Heart right ventricle (tissue), 16 donors: ENCODE results near the gene NFE2. TPM values are rescaled to one million over a fixed set of nuclear protein-coding genes. Genes with fewer than 3 reads are reported as not detected.

ENCODE experiments used
- ATAC-seq, 8 donors: fragments of 200-7000 bp; cut with Tn5 transposase; one replicate each; pipeline ENCODE4 v1.9.1; 2020; ENCODE audit warnings: mild to moderate bottlenecking in 8 of 8, moderate library complexity in 8 of 8, moderate number of reproducible peaks in 1 of 8
- DNase-seq, 2 donors: peaks; one replicate each; pipeline ENCODE4 v3.0.0-alpha.2; 2020
- H3K27ac ChIP-seq, 10 donors: fragments of 200-600 bp; sonication (generic) in 2 of 10; one replicate each; pipeline versions ENCODE4 v1.5.0 to v1.8.0; 2020 to 2022; ENCODE audit warnings: mild to moderate bottlenecking in 3 of 10
- H3K27me3 ChIP-seq, 7 donors: fragments of 200-600 bp; one replicate each; pipeline ENCODE4 v1.8.0; 2021 to 2022; ENCODE audit warnings: mild to moderate bottlenecking in 2 of 7
- H3K36me3 ChIP-seq, 9 donors: fragments of 200-600 bp; sonication (generic) in 1 of 9; one replicate each; pipeline versions ENCODE4 v1.5.0 to v1.8.0; 2020 to 2022; ENCODE audit warnings: mild to moderate bottlenecking in 2 of 9
- H3K4me1 ChIP-seq, 9 donors: fragments of 200-600 bp; sonication (generic) in 1 of 9; one replicate each; pipeline versions ENCODE4 v1.5.0 to v1.8.0; 2020 to 2022; ENCODE audit warnings: mild to moderate bottlenecking in 4 of 9
- H3K4me3 ChIP-seq, 10 donors: fragments of 200-600 bp; sonication (generic) in 2 of 10; one replicate each; pipeline versions ENCODE4 v1.5.0 to v1.8.0; 2020 to 2022; ENCODE audit warnings: mild to moderate bottlenecking in 7 of 10, moderate library complexity in 2 of 10
- H3K9me3 ChIP-seq, 11 donors: fragments of 200-600 bp in 10 of 11; sonication (generic) in 2 of 11; one replicate each; pipeline versions ENCODE4 v1.5.0 to v1.8.0; 2013 to 2022; ENCODE audit warnings: mild to moderate bottlenecking in 2 of 11, control low read depth in 1 of 11, moderate library complexity in 1 of 11
- CTCF ChIP-seq, 9 donors: fragments of 200-600 bp; sonication (generic) in 2 of 9; IDR thresholded peaks; one replicate each; pipeline versions ENCODE4 v1.5.0 to v1.8.0; 2021 to 2022; ENCODE audit warnings: antibody characterized with exemption in 9 of 9, mild to moderate bottlenecking in 5 of 9, moderate library complexity in 1 of 9
- WGBS, 2 donors: extraction: QIAGEN DNeasy Blood & Tissue Kit; methylation state at CpG; one replicate each; pipeline ENCODE4 v1.1.7; 2013; ENCODE audit warnings: inconsistent platforms in 1 of 2; 5-methylcytosine and 5-hydroxymethylcytosine counted together
- intact Hi-C, 10 donors: fragments of 100-400 bp; cut with DNase I; formaldehyde crosslinking; loops; one replicate each; pipeline versions ENCODE4 v1.11.1 to v1.14.2; 2022
- polyA plus RNA-seq, 2 donors: library from polyadenylated mRNA; stranded (reverse); fragments of 200-250 nt; gene quantifications; one replicate each; pipeline ENCODE4 v1.2.3, GENCODE V29; 2013
- total RNA-seq, 10 donors: library from RNA; stranded (reverse); fragmentation: NEBNext Ultra II Directional in 3 of 10; extraction: Animal tissue kit (Norgen Biotek cat#: 25700) in 3 of 10; gene quantifications; one replicate each; pipeline versions ENCODE4 v1.2.1 to v1.2.4, GENCODE V29; 2021 to 2023
- donor health status: Arrhythmogenic right ventricular cardiomyopathy.
- donor health status: ischemic (EF 13 %, LVEDD 7.1; RV severe dilation, severe dysfunction).
- donor health status: healthy with polysubstance abuse.
- donor health status: DM: no; HTN: yes; CAD: no.
- donor health status: DM: no; HTN: no; CAD: no.
- donor health status: ischemic (EF 25% LVEDD 6.9; RV normal size, moderate dysfunction).
- donor health status: ischemic (EF 25% LVEDD 5.7; RV mildly dilated, moderate dysfunction).
- donor health status: healthy.
- donor health status: DM: yes; HTN: yes; CAD: no.
- donor health status: Ischemic cardiomyopathy.
- donor health status: ischemic (EF 35%, LVEDD 5.7; RV mildly dilated, moderate dysfunction).
- donor health status: nonischemic (EF 11% LVEDD 7.7; RV severe dilation, severe dysfunction).
- donor health status: DM: yes; HTN: yes; CAD: no.
- donor health status: PGD.
- donor health status: ischemic (EF 29% LVEDD 5.4; RV normal size, mild dysfunction).
- donor health status: nonischemic (EF 23%, LVEDD 6.1; RV moderate dilation, normal function).

Gene NFE2
- total and polyA plus RNA-seq, 12 donors: 0.17 to 1.4 (median 0.50) TPM; not detected in 2

- Histone ChIP-seq H3K4me3 (peak overlapping the region in 1 of 10 donors; percentile 49), H3K27ac (peak overlapping the region in 1 of 10 donors; percentile 76), H3K36me3 (no peaks in the 10 kb centered on the region), H3K9me3 (no peaks in the 10 kb centered on the region), H3K4me1 (peaks cover 0 to 47% (median 8%) of the 10 kb centered on the region in 9 donors), H3K27me3 (peaks cover 7 to 49% (median 31%) of the 10 kb centered on the region in 7 donors)
- intact Hi-C loops: no loop called here
- 76 to 94% methylated on average over 1 of the region's 1 CpG for WGBS, 2 donors
- no peak for TF ChIP-seq CTCF (IDR thresholded peaks at IDR 0.05)
- DNase-seq (no peak), ATAC-seq (no peak)
These were observed 723 bp upstream of the NFE2 start for GRCh38 chr12:54301428-54302048.

GRCh38 chr12:54300225-54300731, 537 bp downstream of the NFE2 start:
- H3K27ac ChIP-seq: peak overlapping the region in 2 of 10 donors; percentile 4 to 76
- intact Hi-C loops: no loop called here

GRCh38 chr12:54299515-54300224, 1.1 kb downstream of the NFE2 start:
- peaks cover 0 to 40% (median 7%) of the 10 kb centered on the region in 9 donors for H3K4me1 ChIP-seq
- H3K4me3 ChIP-seq: peak overlapping the region in 1 of 10 donors; percentile 49
- no peaks in the 10 kb centered on the region for H3K9me3 ChIP-seq
- no peak for TF ChIP-seq CTCF (IDR thresholded peaks at IDR 0.05)
- H3K27me3 ChIP-seq: peaks cover 7 to 48% (median 31%) of the 10 kb centered on the region in 7 donors
- intact Hi-C loops: loop anchor here in 4 of 10 donors (10.0 kb wide), 1 partner anchor 65 kb away; the partner anchor contains the start of gene GPR84 (in 4 of the 4)
- H3K36me3 ChIP-seq: no peaks in the 10 kb centered on the region
- peak overlapping the region in 2 of 10 donors; percentile 4 to 76 for H3K27ac ChIP-seq
- ATAC-seq: no peak
- DNase-seq: no peak
- 68 to 75% methylated on average over 8 of the region's 8 CpGs for WGBS, 2 donors

More at GRCh38 chr12:54300225-54300731, 537 bp downstream of the NFE2 start:
- DNase-seq (no peak), ATAC-seq (no peak)
- H3K9me3 ChIP-seq: no peaks in the 10 kb centered on the region
- no peak for TF ChIP-seq CTCF (IDR thresholded peaks at IDR 0.05)
- H3K4me3 ChIP-seq: peak overlapping the region in 6 of 10 donors; percentile 29 to 49 (median 34)
- H3K36me3 ChIP-seq: no peaks in the 10 kb centered on the region
- peaks cover 7 to 49% (median 31%) of the 10 kb centered on the region in 7 donors for H3K27me3 ChIP-seq
- H3K4me1 ChIP-seq: peaks cover 0 to 45% (median 8%) of the 10 kb centered on the region in 9 donors
- 49 to 50% methylated on average over 3 of the region's 3 CpGs for WGBS, 2 donors

- no peak for TF ChIP-seq CTCF (IDR thresholded peaks at IDR 0.05)
- no peak for ATAC-seq
- peaks cover 7 to 41% (median 31%) of the 10 kb centered on the region in 7 donors for H3K27me3 ChIP-seq
- peak overlapping the region in 1 of 10 donors; percentile 49 for H3K4me3 ChIP-seq
- intact Hi-C loops: loop anchor here in 4 of 10 donors (10.0 kb wide), 1 partner anchor 66 kb away; the partner anchor contains the start of gene GPR84 (in 4 of the 4)
- H3K36me3 ChIP-seq: no peaks in the 10 kb centered on the region
- peaks cover 0 to 34% (median 7%) of the 10 kb centered on the region in 9 donors for H3K4me1 ChIP-seq
- no peaks in the 10 kb centered on the region for H3K9me3 ChIP-seq
- H3K27ac ChIP-seq: peak overlapping the region in 1 of 10 donors; percentile 76
- WGBS, 2 donors: 88 to 95% methylated on average over 5 of the region's 5 CpGs
- DNase-seq: no peak
These were observed 1.9 kb downstream of the NFE2 start for GRCh38 chr12:54298904-54299303.
